Measurements from ENCODE around the gene CD209.

Gene CD209

DNA sequence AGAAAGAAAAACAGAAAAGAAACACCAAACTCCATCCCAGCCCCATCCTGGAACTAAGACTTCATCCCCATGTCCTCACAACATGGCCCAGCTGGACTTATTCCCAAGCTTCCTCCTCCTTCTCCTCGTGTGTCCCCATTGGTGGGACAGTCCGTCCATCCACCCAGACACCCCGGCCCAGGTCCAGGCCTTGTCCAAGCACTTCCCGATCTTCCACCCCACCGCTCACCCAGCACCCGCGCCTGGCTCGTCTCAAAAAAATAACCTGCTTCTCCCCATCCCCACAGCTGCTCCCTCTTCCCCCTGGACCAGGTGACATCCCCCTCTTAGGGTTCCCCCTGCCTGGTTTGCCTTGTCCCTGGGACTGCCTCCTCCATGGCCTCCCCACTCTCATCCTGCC, 44.0 kb downstream of the CD209 start:
- no peak overlapping the region for H3K4me2 ChIP-seq (ENCODE audit: insufficient read depth, low read length)
- no peak overlapping the region for H3K27ac ChIP-seq (ENCODE audit: low read length)
- TF ChIP-seq EZH2 (IDR thresholded peaks at IDR 0.05; ENCODE audit: borderline replicate concordance, low read depth, low read length, severe bottlenecking), result no peak
- TF ChIP-seq, protein P1, sequence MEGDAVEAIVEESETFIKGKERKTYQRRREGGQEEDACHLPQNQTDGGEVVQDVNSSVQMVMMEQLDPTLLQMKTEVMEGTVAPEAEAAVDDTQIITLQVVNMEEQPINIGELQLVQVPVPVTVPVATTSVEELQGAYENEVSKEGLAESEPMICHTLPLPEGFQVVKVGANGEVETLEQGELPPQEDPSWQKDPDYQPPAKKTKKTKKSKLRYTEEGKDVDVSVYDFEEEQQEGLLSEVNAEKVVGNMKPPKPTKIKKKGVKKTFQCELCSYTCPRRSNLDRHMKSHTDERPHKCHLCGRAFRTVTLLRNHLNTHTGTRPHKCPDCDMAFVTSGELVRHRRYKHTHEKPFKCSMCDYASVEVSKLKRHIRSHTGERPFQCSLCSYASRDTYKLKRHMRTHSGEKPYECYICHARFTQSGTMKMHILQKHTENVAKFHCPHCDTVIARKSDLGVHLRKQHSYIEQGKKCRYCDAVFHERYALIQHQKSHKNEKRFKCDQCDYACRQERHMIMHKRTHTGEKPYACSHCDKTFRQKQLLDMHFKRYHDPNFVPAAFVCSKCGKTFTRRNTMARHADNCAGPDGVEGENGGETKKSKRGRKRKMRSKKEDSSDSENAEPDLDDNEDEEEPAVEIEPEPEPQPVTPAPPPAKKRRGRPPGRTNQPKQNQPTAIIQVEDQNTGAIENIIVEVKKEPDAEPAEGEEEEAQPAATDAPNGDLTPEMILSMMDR (IDR thresholded peaks at IDR 0.05; ENCODE audit: borderline replicate concordance, extremely low read depth, low read length, poor library complexity, severe bottlenecking), result no peak
- H3K9me3 ChIP-seq (ENCODE audit: insufficient read depth, low read length, severe bottlenecking), result no peaks in the 10 kb centered on the region
- DNase-seq (no peak), ATAC-seq (ENCODE audit: insufficient read depth, low read depth) (no peak)
- H4K20me1 ChIP-seq (ENCODE audit: insufficient read depth, low read length), result no peaks in the 10 kb centered on the region
- H3K27me3 ChIP-seq (ENCODE audit: insufficient read depth, low read length, poor library complexity), result no peaks in the 10 kb centered on the region
- no peak overlapping the region for H2AFZ ChIP-seq (ENCODE audit: low read depth, low read length)
- no peak overlapping the region for H3K9ac ChIP-seq (ENCODE audit: low read depth, low read length)
- H3K4me1 ChIP-seq (ENCODE audit: insufficient read depth, low read length), result no peaks in the 10 kb centered on the region
- H3K36me3 ChIP-seq (ENCODE audit: insufficient read depth, low read length), result no peaks in the 10 kb centered on the region
- H3K79me2 ChIP-seq (ENCODE audit: insufficient read depth, low read length), result no peaks in the 10 kb centered on the region
- H3K4me3 ChIP-seq (ENCODE audit: low read depth in 1 of 2, low read length in 2 of 2), result no peak overlapping the region

DNA sequence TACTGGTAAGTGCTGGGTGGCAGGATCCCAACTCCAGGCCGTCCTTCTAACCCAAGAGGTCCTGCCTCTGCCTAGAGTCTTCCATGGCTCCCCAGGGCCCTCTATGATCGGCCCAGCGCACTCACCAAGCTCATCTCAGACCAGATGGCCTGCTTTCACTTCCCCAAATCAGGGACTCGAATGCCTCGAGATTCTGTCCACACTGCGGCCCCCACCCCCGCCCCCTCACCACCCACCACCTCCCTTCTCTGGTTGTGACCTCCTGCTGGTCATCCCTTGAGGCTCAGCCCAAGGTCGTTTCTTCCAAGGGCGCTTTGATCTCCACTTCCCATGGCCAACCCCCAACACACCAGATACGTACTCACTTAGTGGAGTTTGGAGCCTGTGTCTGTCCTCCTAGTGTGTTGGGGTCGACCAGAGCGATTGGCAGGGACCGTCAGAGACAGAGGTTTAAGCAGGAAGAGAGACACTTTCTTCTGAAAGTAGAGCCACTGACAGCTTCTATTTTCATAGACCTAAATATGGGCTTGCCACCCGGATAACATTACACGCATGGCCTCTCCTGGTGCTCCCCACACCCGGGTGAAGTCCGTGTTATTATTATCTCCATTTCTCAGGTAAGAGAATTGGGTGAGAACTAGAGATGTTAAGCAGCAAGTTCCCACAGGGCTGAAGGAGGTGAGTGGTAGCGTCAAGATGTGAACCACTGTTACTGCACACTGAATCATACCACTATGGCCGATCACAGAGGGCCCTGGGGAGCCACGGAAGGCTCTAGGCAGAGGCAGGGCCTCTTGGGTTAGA, 45.5 kb downstream of the CD209 start, which contains the start of gene FCER2:
TSS of gene FCER2 (minus strand) at position 478 of the 804 bp plus-strand sequence. CDS start 2,371 bp downstream, outside the sequence.
- no peaks in the 10 kb centered on the region for H3K27me3 ChIP-seq (ENCODE audit: insufficient read depth, low read length, poor library complexity)
- no peak for ATAC-seq (ENCODE audit: insufficient read depth, low read depth)
- no peak within 1 kb of the TSS for H3K27ac ChIP-seq (ENCODE audit: low read length)
- no peak within 1 kb of the TSS for H2AFZ ChIP-seq (ENCODE audit: low read depth, low read length)
- no peaks in the 10 kb centered on the region for H3K36me3 ChIP-seq (ENCODE audit: insufficient read depth, low read length)
- H3K4me1 ChIP-seq (ENCODE audit: insufficient read depth, low read length), result no peaks in the 10 kb centered on the region
- no peaks in the 10 kb centered on the region for H3K79me2 ChIP-seq (ENCODE audit: insufficient read depth, low read length)
- no peak within 1 kb of the TSS for H3K9ac ChIP-seq (ENCODE audit: low read depth, low read length)
- H3K4me3 ChIP-seq (ENCODE audit: low read depth in 1 of 2, low read length in 2 of 2), result no peak within 1 kb of the TSS
- H3K9me3 ChIP-seq (ENCODE audit: insufficient read depth, low read length, severe bottlenecking), result no peaks in the 10 kb centered on the region
- no peaks in the 10 kb centered on the region for H4K20me1 ChIP-seq (ENCODE audit: insufficient read depth, low read length)
- no peak for DNase-seq
- TF ChIP-seq EZH2 (IDR thresholded peaks at IDR 0.05; ENCODE audit: borderline replicate concordance, low read depth, low read length, severe bottlenecking), result no peak
- TF ChIP-seq, protein P1 (IDR thresholded peaks at IDR 0.05; ENCODE audit: borderline replicate concordance, extremely low read depth, low read length, poor library complexity, severe bottlenecking), result no peak
- no peak within 1 kb of the TSS for H3K4me2 ChIP-seq (ENCODE audit: insufficient read depth, low read length)

DNA sequence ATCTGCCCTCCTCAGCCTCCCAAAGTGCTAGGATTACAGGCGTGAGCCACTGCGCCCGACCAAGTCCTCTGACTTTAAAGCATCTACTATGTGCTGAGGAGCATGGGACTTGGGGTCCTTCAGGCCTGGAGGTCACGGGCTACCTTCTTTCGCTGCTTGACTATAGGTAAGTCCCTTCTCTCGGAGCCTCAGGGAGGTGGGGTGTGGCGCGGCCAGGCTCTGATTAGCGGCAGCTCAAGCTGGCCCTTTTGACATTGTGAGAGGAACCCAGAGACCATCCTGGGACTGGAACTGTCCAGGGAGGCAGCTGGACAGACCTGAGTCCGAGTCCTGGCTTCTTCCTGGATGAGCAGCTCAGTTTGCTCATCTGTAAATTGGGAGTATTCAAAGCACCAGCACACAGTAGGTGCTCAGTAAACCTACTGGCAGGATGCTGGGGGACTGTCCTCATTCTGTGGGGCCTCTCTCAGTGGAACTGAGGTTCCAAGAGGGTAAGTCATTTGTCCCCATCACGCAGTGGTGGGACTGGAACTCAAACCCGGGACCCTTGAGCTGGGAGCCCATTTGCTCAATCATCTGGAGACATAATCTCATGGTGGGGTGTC, 46.2 kb downstream of the CD209 start:
- H3K4me2 ChIP-seq (ENCODE audit: insufficient read depth, low read length), result no peak overlapping the region
- H3K27me3 ChIP-seq (ENCODE audit: insufficient read depth, low read length, poor library complexity), result no peaks in the 10 kb centered on the region
- H3K9me3 ChIP-seq (ENCODE audit: insufficient read depth, low read length, severe bottlenecking), result no peaks in the 10 kb centered on the region
- no peak overlapping the region for H2AFZ ChIP-seq (ENCODE audit: low read depth, low read length)
- H3K9ac ChIP-seq (ENCODE audit: low read depth, low read length), result no peak overlapping the region
- ATAC-seq (ENCODE audit: insufficient read depth, low read depth), result no peak
- no peaks in the 10 kb centered on the region for H3K36me3 ChIP-seq (ENCODE audit: insufficient read depth, low read length)
- no peaks in the 10 kb centered on the region for H4K20me1 ChIP-seq (ENCODE audit: insufficient read depth, low read length)
- H3K4me3 ChIP-seq (ENCODE audit: low read depth in 1 of 2, low read length in 2 of 2), result no peak overlapping the region
- no peak overlapping the region for H3K27ac ChIP-seq (ENCODE audit: low read length)
- no peak for TF ChIP-seq EZH2 (IDR thresholded peaks at IDR 0.05; ENCODE audit: borderline replicate concordance, low read depth, low read length, severe bottlenecking)
- TF ChIP-seq, protein P1 (IDR thresholded peaks at IDR 0.05; ENCODE audit: borderline replicate concordance, extremely low read depth, low read length, poor library complexity, severe bottlenecking), result no peak
- no peaks in the 10 kb centered on the region for H3K4me1 ChIP-seq (ENCODE audit: insufficient read depth, low read length)
- DNase-seq, result no peak
- no peaks in the 10 kb centered on the region for H3K79me2 ChIP-seq (ENCODE audit: insufficient read depth, low read length)
